WTC11 (cell line): ENCODE measurements around the gene RWDD1. TPM values are rescaled to one million over a fixed set of nuclear protein-coding genes. Genes with fewer than 3 reads are reported as not detected.
A peak's percentile ranks its signal among the peaks of the same experiment; 100 is the strongest.

ENCODE experiments used
- ATAC-seq: fragments of 200-7000 bp; cut with Tn5 transposase; 2 replicates; pipeline ENCODE4 v1.10.0; 2021; ENCODE audit warnings: mild to moderate bottlenecking, moderate library complexity
- CTCF ChIA-PET: fragments of 300-600 bp; sonication (Branson Sonifier 250); formaldehyde crosslinking; loops from one replicate; lab custom pipeline; 2021; ENCODE audit warnings: antibody characterized with exemption; lab: Charles Lee
- POLR2A ChIA-PET: fragments of 350-600 bp; sonication (Branson Sonifier 250); formaldehyde crosslinking; loops from one replicate; lab custom pipeline; 2021; ENCODE audit warnings: antibody characterized with exemption; lab: Charles Lee
- DNase-seq: peaks from one replicate; pipeline ENCODE4 v3.0.0; 2021; ENCODE audit warnings: low spot score
- H3K27ac Mint-ChIP-seq: 2 replicates; pipeline ENCODE4 v1.8.0; 2021; ENCODE audit warnings: mixed read lengths
- H3K27me3 Mint-ChIP-seq: 2 replicates; pipeline ENCODE4 v1.8.0; 2021; ENCODE audit warnings: low read depth, mild to moderate bottlenecking, moderate library complexity, mixed read lengths
- H3K36me3 Mint-ChIP-seq: 2 replicates; pipeline ENCODE4 v1.8.0; 2021; ENCODE audit warnings: mixed read lengths
- H3K4me1 Mint-ChIP-seq: 2 replicates; pipeline ENCODE4 v1.8.0; 2022; ENCODE audit warnings: mixed read lengths
- H3K4me3 Mint-ChIP-seq: 2 replicates; pipeline ENCODE4 v1.8.0; 2021; ENCODE audit warnings: mild to moderate bottlenecking, moderate library complexity, mixed read lengths
- H3K9me3 Mint-ChIP-seq: 2 replicates; pipeline ENCODE4 v1.8.0; 2021; ENCODE audit warnings: mixed read lengths
- FOXJ3 ChIP-seq: sonication (generic); formaldehyde crosslinking; IDR thresholded peaks from 2 replicates; pipeline ENCODE4 v1.9.0; 2021; ENCODE audit warnings: missing genetic modification reagents, mild to moderate bottlenecking, borderline replicate concordance
- JAZF1 ChIP-seq: fragments of 250-450 bp; sonication (Bioruptor Pico); IDR thresholded peaks from 2 replicates; pipeline ENCODE4 v1.9.0; 2021; ENCODE audit warnings: moderate library complexity, mild to moderate bottlenecking, inconsistent platforms
- NFYB ChIP-seq: sonication (generic); formaldehyde crosslinking; conservative IDR thresholded peaks from 2 replicates; pipeline ENCODE4 v1.8.0; 2022; ENCODE audit warnings: low read depth, missing genetic modification reagents
- PRRX2 ChIP-seq: fragments of 250-450 bp; sonication (Bioruptor Pico); IDR thresholded peaks from 2 replicates; pipeline ENCODE4 v1.8.0; 2021; ENCODE audit warnings: mild to moderate bottlenecking
- total RNA-seq: library from RNA; stranded (reverse); gene quantifications from 3 replicates; pipeline ENCODE4 v1.2.3, GENCODE V29; 2021
- TF ChIP-seq, protein P1 (sequence below): sonication (generic); formaldehyde crosslinking; IDR thresholded peaks from 2 replicates; pipeline ENCODE4 v1.8.0; 2023; ENCODE audit warnings: missing genetic modification reagents
- TF ChIP-seq, protein P2 (sequence below): sonication (generic); formaldehyde crosslinking; conservative IDR thresholded peaks from 2 replicates; pipeline ENCODE4 v1.8.1; 2023; ENCODE audit warnings: mild to moderate bottlenecking, low read depth, missing genetic modification reagents, moderate library complexity
- TF ChIP-seq, protein P3 (sequence below): sonication (generic); formaldehyde crosslinking; IDR thresholded peaks from 2 replicates; pipeline ENCODE4 v1.8.1; 2023; ENCODE audit warnings: mild to moderate bottlenecking, missing genetic modification reagents
- TF ChIP-seq, protein P4 (sequence below): fragments of 200-600 bp; IDR thresholded peaks from 2 replicates; pipeline ENCODE4 v1.8.0; 2022; ENCODE audit warnings: antibody characterized with exemption
- TF ChIP-seq, protein P5 (sequence below): sonication (generic); formaldehyde crosslinking; IDR thresholded peaks from 2 replicates; pipeline ENCODE4 v1.8.1; 2023; ENCODE audit warnings: mild to moderate bottlenecking, moderate library complexity, missing genetic modification reagents
- TF ChIP-seq, protein P6 (sequence below): sonication (generic); formaldehyde crosslinking; IDR thresholded peaks from 2 replicates; pipeline ENCODE4 v1.8.1; 2022; ENCODE audit warnings: low read depth, mild to moderate bottlenecking, moderate library complexity, missing genetic modification reagents, borderline replicate concordance

RWDD1 gene
- total RNA-seq, 1 experiment from 2014 or later, result 33.8 TPM

DNA sequence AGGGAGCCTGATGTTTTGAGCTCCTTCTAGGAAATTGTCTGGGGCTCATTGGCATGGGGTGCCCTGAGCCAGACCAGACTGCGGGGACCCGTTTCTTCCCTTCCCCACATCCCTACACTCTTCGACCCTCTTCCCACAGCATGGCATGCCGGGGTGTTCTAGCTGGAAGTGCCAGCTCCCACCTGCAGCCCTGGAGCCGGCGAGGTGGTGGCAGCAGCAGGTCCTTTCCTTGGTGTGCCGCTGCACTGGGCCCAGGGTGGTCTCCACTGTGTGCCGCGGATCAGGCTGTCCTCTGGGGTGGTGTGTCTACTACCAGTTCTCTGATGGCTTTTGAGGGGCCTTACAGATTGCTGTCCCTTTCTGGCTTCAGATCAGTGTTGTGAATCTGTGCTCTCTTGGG, 7.5 kb upstream of the RWDD1 start:
- TF ChIP-seq FOXJ3 (no peak), PRRX2 (CRISPR knock-in tag) (no peak), NFYB (CRISPR knock-in tag) (no peak)
- Mint-ChIP-seq H3K27me3 (no peaks in the 10 kb centered on the region; the same call in 1 of the 2 replicates), H3K9me3 (no peaks in the 10 kb centered on the region), H3K4me1 (peaks cover 4% of the 10 kb centered on the region), H3K27ac (no peak overlapping the region), H3K4me3 (no peak overlapping the region), H3K36me3 (no peaks in the 10 kb centered on the region)
- ATAC-seq (no peak), DNase-seq (no peak)
- ChIA-PET CTCF (interaction anchor here (1.5 to 3.6 kb wide), 7 partner anchors 13 to 295 kb away, joined by 3 to 31 read pairs (median 11); no protein-coding TSS in a partner anchor), POLR2A (interaction anchor here (0.7 kb wide), 1 partner anchor 570 kb away, joined by 10 read pairs; no protein-coding TSS in a partner anchor)

DNA sequence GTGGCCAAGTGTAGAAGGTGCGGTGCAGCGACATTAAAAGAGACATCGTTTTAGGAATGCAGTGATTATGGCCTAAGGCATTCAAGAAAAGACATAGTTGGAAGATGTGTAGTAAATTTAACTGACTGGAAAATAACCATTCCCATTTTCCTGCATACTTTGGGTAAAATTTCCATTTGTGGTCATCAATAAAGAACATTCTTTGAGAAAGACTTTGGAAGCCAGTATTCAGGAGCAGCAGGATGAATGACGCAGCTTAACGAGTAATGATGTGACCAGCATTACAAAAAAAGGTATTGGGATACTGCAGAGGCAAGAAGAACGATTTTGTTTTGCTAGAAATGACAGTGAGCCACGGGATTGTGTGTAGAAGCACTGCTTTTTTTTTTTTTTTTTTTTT, 7.0 kb upstream of the RWDD1 start:
- DNase-seq, result no peak
- Mint-ChIP-seq H3K9me3 (no peaks in the 10 kb centered on the region), H3K4me1 (peaks cover 4% of the 10 kb centered on the region), H3K36me3 (no peaks in the 10 kb centered on the region), H3K27ac (no peak overlapping the region), H3K27me3 (no peaks in the 10 kb centered on the region; the same call in 1 of the 2 replicates), H3K4me3 (no peak overlapping the region)
- ATAC-seq, result no peak
- ChIA-PET POLR2A (interaction anchor here (0.7 kb wide), 1 partner anchor 569 kb away, joined by 10 read pairs; no protein-coding TSS in a partner anchor), CTCF (interaction anchor here (3.2 to 3.6 kb wide), 3 partner anchors 23 to 296 kb away, joined by 11 to 31 read pairs (median 12); no protein-coding TSS in a partner anchor)
- TF ChIP-seq, protein P1, sequence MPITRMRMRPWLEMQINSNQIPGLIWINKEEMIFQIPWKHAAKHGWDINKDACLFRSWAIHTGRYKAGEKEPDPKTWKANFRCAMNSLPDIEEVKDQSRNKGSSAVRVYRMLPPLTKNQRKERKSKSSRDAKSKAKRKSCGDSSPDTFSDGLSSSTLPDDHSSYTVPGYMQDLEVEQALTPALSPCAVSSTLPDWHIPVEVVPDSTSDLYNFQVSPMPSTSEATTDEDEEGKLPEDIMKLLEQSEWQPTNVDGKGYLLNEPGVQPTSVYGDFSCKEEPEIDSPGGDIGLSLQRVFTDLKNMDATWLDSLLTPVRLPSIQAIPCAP (CRISPR knock-in tag), result no peak

DNA sequence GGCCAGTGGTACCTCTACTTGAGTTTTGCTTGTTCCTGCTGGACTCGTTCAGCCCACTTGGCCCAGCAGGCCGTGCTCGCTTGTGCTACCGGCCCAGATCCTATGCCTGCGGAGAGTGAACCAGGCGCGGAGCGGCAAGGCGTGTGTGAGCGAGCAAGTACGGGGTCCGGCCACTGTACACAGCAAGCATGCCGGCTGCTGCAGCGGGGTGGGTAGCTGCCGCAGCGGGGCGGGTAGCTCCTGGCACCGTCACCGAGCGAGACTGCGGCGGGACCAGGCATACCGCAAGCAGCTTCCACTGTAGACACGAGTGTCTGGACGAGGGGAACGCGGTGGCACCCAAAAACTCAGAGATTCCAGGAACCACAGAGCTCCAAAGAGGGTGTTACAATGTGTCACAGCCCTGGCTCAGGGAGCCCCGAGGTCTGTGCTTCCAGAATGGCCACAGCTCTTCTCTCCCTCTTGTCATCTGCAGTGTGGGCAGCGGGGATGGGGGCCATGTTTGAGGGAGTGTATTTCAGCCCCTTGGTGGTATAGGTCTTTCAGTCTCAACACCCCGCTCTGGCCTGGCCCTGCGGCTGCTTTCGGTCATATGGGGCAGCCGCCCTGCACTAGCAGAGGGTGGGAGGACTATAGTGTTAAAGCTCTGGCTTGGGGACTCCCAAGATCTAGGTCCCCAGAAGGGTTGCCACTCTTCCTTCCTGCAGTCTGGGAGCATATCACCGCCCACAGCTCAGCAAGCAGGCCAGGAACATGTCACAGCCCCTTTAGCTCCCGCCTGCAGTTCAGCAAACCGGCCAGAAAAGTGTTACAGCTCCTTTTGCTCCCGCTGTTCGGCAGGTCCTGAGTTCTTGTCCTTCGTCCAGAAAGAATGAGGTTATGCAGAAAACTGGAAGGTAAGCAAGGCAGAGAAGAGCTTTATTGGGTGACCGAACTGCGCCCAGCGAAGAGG, 6.1 kb upstream of the RWDD1 start:
- Mint-ChIP-seq H3K27me3 (no peaks in the 10 kb centered on the region; the same call in 1 of the 2 replicates), H3K4me3 (no peak overlapping the region), H3K36me3 (no peaks in the 10 kb centered on the region), H3K4me1 (peaks cover 9% of the 10 kb centered on the region), H3K9me3 (no peaks in the 10 kb centered on the region), H3K27ac (no peak overlapping the region)
- TF ChIP-seq, protein P2, sequence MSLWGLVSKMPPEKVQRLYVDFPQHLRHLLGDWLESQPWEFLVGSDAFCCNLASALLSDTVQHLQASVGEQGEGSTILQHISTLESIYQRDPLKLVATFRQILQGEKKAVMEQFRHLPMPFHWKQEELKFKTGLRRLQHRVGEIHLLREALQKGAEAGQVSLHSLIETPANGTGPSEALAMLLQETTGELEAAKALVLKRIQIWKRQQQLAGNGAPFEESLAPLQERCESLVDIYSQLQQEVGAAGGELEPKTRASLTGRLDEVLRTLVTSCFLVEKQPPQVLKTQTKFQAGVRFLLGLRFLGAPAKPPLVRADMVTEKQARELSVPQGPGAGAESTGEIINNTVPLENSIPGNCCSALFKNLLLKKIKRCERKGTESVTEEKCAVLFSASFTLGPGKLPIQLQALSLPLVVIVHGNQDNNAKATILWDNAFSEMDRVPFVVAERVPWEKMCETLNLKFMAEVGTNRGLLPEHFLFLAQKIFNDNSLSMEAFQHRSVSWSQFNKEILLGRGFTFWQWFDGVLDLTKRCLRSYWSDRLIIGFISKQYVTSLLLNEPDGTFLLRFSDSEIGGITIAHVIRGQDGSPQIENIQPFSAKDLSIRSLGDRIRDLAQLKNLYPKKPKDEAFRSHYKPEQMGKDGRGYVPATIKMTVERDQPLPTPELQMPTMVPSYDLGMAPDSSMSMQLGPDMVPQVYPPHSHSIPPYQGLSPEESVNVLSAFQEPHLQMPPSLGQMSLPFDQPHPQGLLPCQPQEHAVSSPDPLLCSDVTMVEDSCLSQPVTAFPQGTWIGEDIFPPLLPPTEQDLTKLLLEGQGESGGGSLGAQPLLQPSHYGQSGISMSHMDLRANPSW (CRISPR knock-in tag), result no peak
- TF ChIP-seq, protein P3, sequence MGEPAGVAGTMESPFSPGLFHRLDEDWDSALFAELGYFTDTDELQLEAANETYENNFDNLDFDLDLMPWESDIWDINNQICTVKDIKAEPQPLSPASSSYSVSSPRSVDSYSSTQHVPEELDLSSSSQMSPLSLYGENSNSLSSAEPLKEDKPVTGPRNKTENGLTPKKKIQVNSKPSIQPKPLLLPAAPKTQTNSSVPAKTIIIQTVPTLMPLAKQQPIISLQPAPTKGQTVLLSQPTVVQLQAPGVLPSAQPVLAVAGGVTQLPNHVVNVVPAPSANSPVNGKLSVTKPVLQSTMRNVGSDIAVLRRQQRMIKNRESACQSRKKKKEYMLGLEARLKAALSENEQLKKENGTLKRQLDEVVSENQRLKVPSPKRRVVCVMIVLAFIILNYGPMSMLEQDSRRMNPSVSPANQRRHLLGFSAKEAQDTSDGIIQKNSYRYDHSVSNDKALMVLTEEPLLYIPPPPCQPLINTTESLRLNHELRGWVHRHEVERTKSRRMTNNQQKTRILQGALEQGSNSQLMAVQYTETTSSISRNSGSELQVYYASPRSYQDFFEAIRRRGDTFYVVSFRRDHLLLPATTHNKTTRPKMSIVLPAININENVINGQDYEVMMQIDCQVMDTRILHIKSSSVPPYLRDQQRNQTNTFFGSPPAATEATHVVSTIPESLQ, result no peak
- TF ChIP-seq, protein P4, sequence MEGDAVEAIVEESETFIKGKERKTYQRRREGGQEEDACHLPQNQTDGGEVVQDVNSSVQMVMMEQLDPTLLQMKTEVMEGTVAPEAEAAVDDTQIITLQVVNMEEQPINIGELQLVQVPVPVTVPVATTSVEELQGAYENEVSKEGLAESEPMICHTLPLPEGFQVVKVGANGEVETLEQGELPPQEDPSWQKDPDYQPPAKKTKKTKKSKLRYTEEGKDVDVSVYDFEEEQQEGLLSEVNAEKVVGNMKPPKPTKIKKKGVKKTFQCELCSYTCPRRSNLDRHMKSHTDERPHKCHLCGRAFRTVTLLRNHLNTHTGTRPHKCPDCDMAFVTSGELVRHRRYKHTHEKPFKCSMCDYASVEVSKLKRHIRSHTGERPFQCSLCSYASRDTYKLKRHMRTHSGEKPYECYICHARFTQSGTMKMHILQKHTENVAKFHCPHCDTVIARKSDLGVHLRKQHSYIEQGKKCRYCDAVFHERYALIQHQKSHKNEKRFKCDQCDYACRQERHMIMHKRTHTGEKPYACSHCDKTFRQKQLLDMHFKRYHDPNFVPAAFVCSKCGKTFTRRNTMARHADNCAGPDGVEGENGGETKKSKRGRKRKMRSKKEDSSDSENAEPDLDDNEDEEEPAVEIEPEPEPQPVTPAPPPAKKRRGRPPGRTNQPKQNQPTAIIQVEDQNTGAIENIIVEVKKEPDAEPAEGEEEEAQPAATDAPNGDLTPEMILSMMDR, result no peak
- TF ChIP-seq, protein P5, sequence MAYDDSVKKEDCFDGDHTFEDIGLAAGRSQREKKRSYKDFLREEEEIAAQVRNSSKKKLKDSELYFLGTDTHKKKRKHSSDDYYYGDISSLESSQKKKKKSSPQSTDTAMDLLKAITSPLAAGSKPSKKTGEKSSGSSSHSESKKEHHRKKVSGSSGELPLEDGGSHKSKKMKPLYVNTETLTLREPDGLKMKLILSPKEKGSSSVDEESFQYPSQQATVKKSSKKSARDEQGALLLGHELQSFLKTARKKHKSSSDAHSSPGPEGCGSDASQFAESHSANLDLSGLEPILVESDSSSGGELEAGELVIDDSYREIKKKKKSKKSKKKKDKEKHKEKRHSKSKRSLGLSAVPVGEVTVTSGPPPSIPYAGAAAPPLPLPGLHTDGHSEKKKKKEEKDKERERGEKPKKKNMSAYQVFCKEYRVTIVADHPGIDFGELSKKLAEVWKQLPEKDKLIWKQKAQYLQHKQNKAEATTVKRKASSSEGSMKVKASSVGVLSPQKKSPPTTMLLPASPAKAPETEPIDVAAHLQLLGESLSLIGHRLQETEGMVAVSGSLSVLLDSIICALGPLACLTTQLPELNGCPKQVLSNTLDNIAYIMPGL (CRISPR knock-in tag), result no peak
- TF ChIP-seq, protein P6, sequence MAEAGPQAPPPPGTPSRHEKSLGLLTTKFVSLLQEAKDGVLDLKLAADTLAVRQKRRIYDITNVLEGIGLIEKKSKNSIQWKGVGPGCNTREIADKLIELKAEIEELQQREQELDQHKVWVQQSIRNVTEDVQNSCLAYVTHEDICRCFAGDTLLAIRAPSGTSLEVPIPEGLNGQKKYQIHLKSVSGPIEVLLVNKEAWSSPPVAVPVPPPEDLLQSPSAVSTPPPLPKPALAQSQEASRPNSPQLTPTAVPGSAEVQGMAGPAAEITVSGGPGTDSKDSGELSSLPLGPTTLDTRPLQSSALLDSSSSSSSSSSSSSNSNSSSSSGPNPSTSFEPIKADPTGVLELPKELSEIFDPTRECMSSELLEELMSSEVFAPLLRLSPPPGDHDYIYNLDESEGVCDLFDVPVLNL (CRISPR knock-in tag), result no peak
- no peak for TF ChIP-seq JAZF1 (CRISPR knock-in tag)
- ChIA-PET CTCF (interaction anchor here (0.6 to 3.6 kb wide), 5 partner anchors 24 to 296 kb away, joined by 3 to 31 read pairs (median 11); partner anchors contain the start of gene DSE), POLR2A (no interaction called here)
- ATAC-seq (peak; percentile 33), DNase-seq (no peak)
